Activated T-cell treated with anti-CD3 and anti-CD28 coated beads, Interleukin-2, amount 50 U/mL, for 72 hours (primary cell): ENCODE results near the gene ABHD8. TPM values are rescaled to one million over a fixed set of nuclear protein-coding genes. Genes with fewer than 3 reads are reported as not detected.
A peak's percentile ranks its signal among the peaks of the same experiment; 100 is the strongest.

Experiments used
- ATAC-seq, 2 donors: fragments of 150-1000 bp; cut with Tn5 transposase; replicated peaks in 1 of 2; 2 replicates each; pipeline ENCODE4 v1.10.0; 2021; ENCODE audit warnings: moderate library complexity in 2 of 2, mild to moderate bottlenecking in 1 of 2
- DNase-seq, 2 donors: peaks; one replicate each; pipeline ENCODE4 v3.0.0; 2021 to 2022; ENCODE audit warnings: mixed read lengths in 1 of 2
- H3K27ac Mint-ChIP-seq: one replicate; pipeline ENCODE4 v1.8.0; 2022; ENCODE audit warnings: mild to moderate bottlenecking, moderate library complexity, mixed read lengths
- H3K27me3 Mint-ChIP-seq: one replicate; pipeline ENCODE4 v1.8.0; 2022; ENCODE audit warnings: low read depth, mixed read lengths
- H3K36me3 Mint-ChIP-seq, 2 donors: one replicate each; pipeline ENCODE4 v1.8.0; 2022; ENCODE audit warnings: mixed read lengths in 2 of 2, mild to moderate bottlenecking in 1 of 2; ENCODE audit not compliant: insufficient read depth in 2 of 2
- H3K4me1 Mint-ChIP-seq: one replicate; pipeline ENCODE4 v1.8.0; 2022; ENCODE audit warnings: low read depth, mixed read lengths
- H3K4me3 Mint-ChIP-seq, 2 donors: one replicate each; pipeline ENCODE4 v1.8.0; 2022; ENCODE audit warnings: mild to moderate bottlenecking in 2 of 2, mixed read lengths in 2 of 2, moderate library complexity in 2 of 2
- H3K9me3 Mint-ChIP-seq, 2 donors: one replicate each; pipeline ENCODE4 v1.8.0; 2022; ENCODE audit warnings: mixed read lengths in 2 of 2
- total RNA-seq, 2 donors: library from RNA; stranded (reverse); gene quantifications; one replicate each; pipeline ENCODE4 v1.2.3, GENCODE V29; 2022

The ABHD8 gene
- total RNA-seq, 2 donors from 2014 or later: 16.1 to 16.6 TPM

- H3K27ac Mint-ChIP-seq: no peak overlapping the region
- no peak for DNase-seq
- H3K36me3 Mint-ChIP-seq: no peaks in the 10 kb centered on the region
- peaks cover 0 to 2% of the 10 kb centered on the region in 2 donors for H3K9me3 Mint-ChIP-seq
- H3K27me3 Mint-ChIP-seq: peaks cover 13% of the 10 kb centered on the region
- H3K4me1 Mint-ChIP-seq: peaks cover 21% of the 10 kb centered on the region
- H3K4me3 Mint-ChIP-seq: peak overlapping the region; percentile 65 to 70
- no peak for ATAC-seq
These were observed 26.4 kb upstream of the ABHD8 start for GRCh38 chr19:17329366-17330261.

- H3K9me3 Mint-ChIP-seq: peaks cover 0 to 2% of the 10 kb centered on the region in 2 donors
- no peak overlapping the region for H3K27ac Mint-ChIP-seq
- DNase-seq (peak; percentile 31 to 37), ATAC-seq (peak; percentile 26 to 34)
- peaks cover 17% of the 10 kb centered on the region for H3K4me1 Mint-ChIP-seq
- H3K4me3 Mint-ChIP-seq: peak overlapping the region; percentile 82 to 88
- H3K27me3 Mint-ChIP-seq: peaks cover 13% of the 10 kb centered on the region
- H3K36me3 Mint-ChIP-seq: no peaks in the 10 kb centered on the region
These were observed 25.5 kb upstream of the ABHD8 start for GRCh38 chr19:17328517-17329365.

- DNase-seq (peak; percentile 50 to 58), ATAC-seq (peak; percentile 72 to 74)
- no peaks in the 10 kb centered on the region for H3K36me3 Mint-ChIP-seq
- peaks cover 13% of the 10 kb centered on the region for H3K27me3 Mint-ChIP-seq
- no peak overlapping the region for H3K27ac Mint-ChIP-seq
- H3K4me3 Mint-ChIP-seq: peak overlapping the region; percentile 82 to 88
- peaks cover 0 to 2% of the 10 kb centered on the region in 2 donors for H3K9me3 Mint-ChIP-seq
- peaks cover 14% of the 10 kb centered on the region for H3K4me1 Mint-ChIP-seq
These were observed 24.7 kb upstream of the ABHD8 start for GRCh38 chr19:17327654-17328516.

DNA sequence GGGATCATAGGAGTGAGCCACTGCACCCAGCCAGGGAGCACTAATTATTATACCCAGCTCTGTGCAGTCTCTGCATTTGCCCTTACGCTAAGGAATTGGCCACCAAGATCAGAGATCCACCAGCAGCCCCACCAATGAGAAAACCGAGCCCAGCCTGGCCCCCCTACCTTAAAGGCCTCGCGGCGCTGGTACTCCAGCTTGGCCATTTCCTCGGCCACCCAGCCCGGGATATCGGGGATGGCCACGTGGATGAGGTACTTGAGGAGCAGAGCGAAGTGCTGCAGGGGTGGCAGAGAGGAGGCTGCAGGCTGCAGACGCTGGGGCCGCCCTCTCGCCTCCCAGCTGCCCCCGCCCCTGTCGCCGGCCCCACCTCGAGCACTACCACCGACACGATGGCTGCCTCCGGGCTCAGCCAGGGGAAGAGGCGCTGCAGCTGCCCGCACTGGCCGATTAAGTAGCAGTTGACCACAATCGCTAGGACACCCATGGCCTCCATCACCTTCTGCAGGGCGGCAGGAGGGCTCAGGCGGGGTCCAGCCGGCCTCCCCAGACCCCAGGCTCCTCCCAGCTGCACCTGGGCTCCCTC is 23.9 kb upstream of the ABHD8 start:
- Mint-ChIP-seq H3K27me3 (peaks cover 13% of the 10 kb centered on the region), H3K4me3 (peak overlapping the region in 1 of 2 donors; percentile 31), H3K27ac (no peak overlapping the region), H3K9me3 (no peaks in the 10 kb centered on the region), H3K36me3 (no peaks in the 10 kb centered on the region), H3K4me1 (peaks cover 10% of the 10 kb centered on the region)
- DNase-seq (no peak), ATAC-seq (no peak)

- no peaks in the 10 kb centered on the region for H3K9me3 Mint-ChIP-seq
- no peaks in the 10 kb centered on the region for H3K36me3 Mint-ChIP-seq
- peaks cover 13% of the 10 kb centered on the region for H3K27me3 Mint-ChIP-seq
- DNase-seq (no peak), ATAC-seq (no peak)
- H3K27ac Mint-ChIP-seq: no peak overlapping the region
- peaks cover 10% of the 10 kb centered on the region for H3K4me1 Mint-ChIP-seq
- H3K4me3 Mint-ChIP-seq: no peak overlapping the region
These were observed 23.4 kb upstream of the ABHD8 start for GRCh38 chr19:17326595-17326966.

DNA sequence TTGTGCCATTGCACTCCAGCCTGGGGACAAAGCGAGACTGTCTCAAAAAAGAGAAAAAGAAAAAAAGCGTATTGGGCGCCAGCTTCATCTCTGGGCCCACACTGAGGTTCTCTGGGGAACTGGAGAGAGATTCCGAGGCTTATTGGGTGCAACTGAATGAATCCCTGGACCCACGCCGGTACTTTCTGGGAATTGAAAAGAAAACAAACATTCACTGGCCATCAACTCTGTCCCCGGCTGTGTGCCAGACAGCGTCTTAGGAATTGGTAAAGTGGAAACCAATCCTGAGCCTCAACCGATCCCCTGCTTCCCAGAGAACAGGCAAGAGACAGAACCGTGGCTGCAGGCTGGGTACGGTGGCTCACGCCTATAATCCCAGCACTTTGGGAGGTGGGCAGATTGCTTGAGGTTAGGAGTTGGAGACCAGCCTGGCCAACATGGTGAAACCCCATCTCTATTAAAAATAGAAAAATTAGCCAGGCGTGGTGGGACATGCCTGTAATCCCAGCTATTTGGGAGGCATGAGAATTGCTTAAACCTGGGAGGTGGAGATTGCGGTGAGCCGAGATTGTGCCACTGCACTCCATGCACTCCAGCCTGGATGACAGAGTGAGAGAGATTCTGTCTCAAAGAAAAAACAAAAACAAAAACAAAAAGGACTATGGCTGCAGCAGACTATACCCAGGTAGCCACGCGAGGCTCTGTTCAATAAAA is 22.8 kb upstream of the ABHD8 start:
- Mint-ChIP-seq H3K27ac (no peak overlapping the region), H3K9me3 (no peaks in the 10 kb centered on the region), H3K27me3 (peaks cover 13% of the 10 kb centered on the region), H3K4me1 (peaks cover 10% of the 10 kb centered on the region), H3K36me3 (no peaks in the 10 kb centered on the region), H3K4me3 (no peak overlapping the region)
- DNase-seq: no peak
- ATAC-seq: no peak

GRCh38 chr19:17325133-17325532 is 21.9 kb upstream of the ABHD8 start:
- Mint-ChIP-seq H3K27me3 (peaks cover 5% of the 10 kb centered on the region), H3K4me3 (no peak overlapping the region), H3K4me1 (peaks cover 10% of the 10 kb centered on the region), H3K9me3 (no peaks in the 10 kb centered on the region), H3K36me3 (peaks cover under 1 to 1% of the 10 kb centered on the region in 2 donors), H3K27ac (no peak overlapping the region)
- ATAC-seq (no peak), DNase-seq (no peak)

DNA sequence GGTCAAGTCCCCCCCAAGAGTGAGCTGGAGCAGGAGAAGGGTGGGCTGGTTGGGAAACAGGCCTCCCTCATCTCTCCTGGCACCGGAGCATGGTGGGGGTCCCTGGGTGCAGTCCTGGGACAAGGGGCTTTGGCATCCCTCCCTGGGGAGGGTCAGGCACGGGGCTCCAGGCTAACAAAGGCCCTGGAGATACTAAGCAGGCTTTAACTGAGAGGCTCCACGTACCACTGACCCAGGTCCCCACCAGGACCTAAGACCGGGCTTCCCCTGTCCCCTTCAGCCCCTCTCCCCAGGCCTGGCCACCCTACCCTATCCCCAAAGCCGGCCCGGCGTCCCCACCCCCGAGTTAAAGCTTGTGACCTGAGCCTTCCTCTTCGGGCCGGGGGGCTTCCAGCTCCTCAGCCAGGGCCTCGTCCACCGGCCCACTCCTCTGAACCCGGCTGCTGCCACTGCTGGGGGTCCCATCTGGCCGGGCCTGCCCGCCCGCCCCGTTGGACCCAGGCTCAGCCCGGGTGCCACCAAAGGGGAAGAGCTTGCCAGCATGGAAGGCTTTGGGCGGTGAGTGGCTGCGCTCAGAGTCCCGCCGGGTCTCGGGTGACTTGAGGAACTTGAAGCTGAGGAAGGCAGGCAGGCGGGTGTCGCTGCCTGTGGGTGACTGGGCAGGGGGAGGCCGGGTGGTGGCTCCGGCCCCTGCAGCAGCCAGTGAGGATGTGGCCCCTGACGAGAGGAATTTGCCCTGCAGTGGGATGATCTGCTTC is 21.3 kb upstream of the ABHD8 start:
- Mint-ChIP-seq H3K4me1 (peaks cover 9% of the 10 kb centered on the region), H3K27ac (no peak overlapping the region), H3K9me3 (no peaks in the 10 kb centered on the region), H3K4me3 (no peak overlapping the region), H3K27me3 (no peaks in the 10 kb centered on the region), H3K36me3 (peaks cover 1 to 3% of the 10 kb centered on the region in 2 donors)
- no peak for ATAC-seq
- DNase-seq: no peak

DNA sequence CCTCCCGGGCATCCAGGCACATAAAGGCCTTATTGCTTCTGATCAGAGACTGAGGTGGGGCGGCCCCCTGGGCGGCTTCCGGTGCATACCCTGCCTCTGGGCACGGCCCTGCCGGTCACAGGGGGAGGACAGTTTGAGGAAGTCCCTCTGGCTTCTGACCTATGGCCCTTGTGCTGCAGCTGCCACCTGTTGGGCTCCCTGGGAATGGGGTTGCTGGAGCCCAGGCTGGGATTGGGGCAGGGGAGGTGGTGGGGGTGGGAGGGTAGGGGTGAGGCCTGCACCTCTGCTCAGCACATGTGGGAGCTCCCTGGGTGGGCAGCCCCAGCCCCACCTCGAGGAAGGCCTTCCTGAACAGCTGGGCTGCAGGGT is 20.7 kb upstream of the ABHD8 start:
- H3K9me3 Mint-ChIP-seq: no peaks in the 10 kb centered on the region
- peaks cover 1 to 3% of the 10 kb centered on the region in 2 donors for H3K36me3 Mint-ChIP-seq
- peak overlapping the region in 1 of 2 donors; percentile 34 for H3K4me3 Mint-ChIP-seq
- no peaks in the 10 kb centered on the region for H3K27me3 Mint-ChIP-seq
- DNase-seq (peak; percentile 55), ATAC-seq (peak; percentile 42 to 45)
- no peak overlapping the region for H3K27ac Mint-ChIP-seq
- H3K4me1 Mint-ChIP-seq: peaks cover 5% of the 10 kb centered on the region

DNA sequence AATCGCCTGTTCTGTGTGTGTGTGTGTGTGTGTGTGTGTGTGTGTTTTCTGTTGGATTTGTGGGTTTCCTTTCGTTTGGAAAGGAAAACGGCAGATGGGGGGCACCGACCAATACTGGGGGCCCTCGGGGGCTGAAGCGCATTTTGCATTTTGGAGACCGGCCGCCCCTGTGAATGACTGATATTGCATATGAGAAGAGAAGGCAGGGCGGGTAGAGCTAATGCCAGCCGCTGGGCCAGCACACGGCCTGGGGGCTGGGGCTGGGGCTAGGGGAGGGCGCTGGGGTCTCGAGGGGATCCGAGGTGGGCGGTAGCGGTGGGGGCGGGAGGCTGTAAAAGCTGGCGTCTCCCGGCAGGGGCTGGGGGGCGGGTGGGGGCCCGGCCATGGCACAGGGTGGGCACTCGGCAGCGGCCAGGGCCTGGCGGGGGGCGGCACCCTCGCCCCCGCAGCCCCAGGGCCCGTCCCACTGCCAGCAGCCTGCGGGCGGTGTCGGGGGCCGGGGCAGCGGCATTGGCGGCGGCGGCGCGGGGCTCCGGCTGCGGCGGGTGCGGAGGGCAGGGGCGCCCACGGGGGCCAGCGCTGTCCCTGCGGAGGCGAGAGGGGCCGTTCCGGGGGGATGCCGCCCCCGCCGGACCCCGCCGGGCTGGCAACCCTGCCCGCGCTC is 20.2 kb upstream of the ABHD8 start:
- H3K9me3 Mint-ChIP-seq: no peaks in the 10 kb centered on the region
- ATAC-seq: peak; percentile 10 to 21
- H3K27me3 Mint-ChIP-seq: no peaks in the 10 kb centered on the region
- H3K4me1 Mint-ChIP-seq: peaks cover 5% of the 10 kb centered on the region
- H3K27ac Mint-ChIP-seq: peak overlapping the region; percentile 73
- peaks cover 1 to 3% of the 10 kb centered on the region in 2 donors for H3K36me3 Mint-ChIP-seq
- no peak for DNase-seq
- H3K4me3 Mint-ChIP-seq: peak overlapping the region; percentile 58 to 67

DNA sequence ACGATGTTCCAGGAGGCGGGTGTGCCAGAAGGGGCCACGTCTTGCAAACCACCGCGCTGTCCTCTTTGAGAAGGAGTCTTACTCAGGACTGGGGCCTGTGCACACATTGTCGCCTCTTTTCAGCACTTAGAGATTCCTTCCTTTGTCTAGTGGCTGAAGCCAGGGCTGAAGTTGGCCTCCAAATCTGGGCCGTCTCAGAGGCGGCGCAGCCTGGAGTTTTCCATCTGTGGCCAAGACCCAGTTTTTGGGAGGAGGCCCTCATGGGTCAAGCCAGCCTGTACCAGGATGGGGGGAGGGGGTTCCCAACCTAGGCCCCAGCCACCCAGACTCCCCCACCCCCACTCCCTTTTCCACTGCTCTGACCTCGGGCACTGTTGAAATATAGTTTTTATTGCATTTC is 19.6 kb upstream of the ABHD8 start:
- no peaks in the 10 kb centered on the region for H3K27me3 Mint-ChIP-seq
- H3K9me3 Mint-ChIP-seq: no peaks in the 10 kb centered on the region
- DNase-seq: no peak
- peak overlapping the region in 1 of 2 donors; percentile 67 for H3K4me3 Mint-ChIP-seq
- peak overlapping the region; percentile 73 for H3K27ac Mint-ChIP-seq
- H3K36me3 Mint-ChIP-seq: peaks cover 1 to 3% of the 10 kb centered on the region in 2 donors
- ATAC-seq: no peak
- H3K4me1 Mint-ChIP-seq: peaks cover 5% of the 10 kb centered on the region
